IMR-90 (cell line): ENCODE results near the gene C22orf15. TPM values are rescaled to one million over a fixed set of nuclear protein-coding genes. Genes with fewer than 3 reads are reported as not detected.

Experiments
- ATAC-seq: fragments of 200-7000 bp; cut with Tn5 transposase; 2 replicates; pipeline ENCODE4 v1.9.1; 2020; ENCODE audit warnings: low read depth, mild to moderate bottlenecking, moderate library complexity
- BruUV-seq: library from RNA; stranded (reverse); fragments of 400-500 nt; replicated peaks from 2 replicates; lab custom pipeline; 2021; lab: Mats Ljungman, UMichigan
- CTCF ChIA-PET: fragments of 300-600 bp; formaldehyde crosslinking; extraction: SDS; loops from one replicate; lab custom pipeline; 2021; ENCODE audit warnings: antibody characterized with exemption; lab: Yijun Ruan, JAX
- POLR2A ChIA-PET: fragments of 300-600 bp; sonication (Branson Sonifier 250); formaldehyde crosslinking; loops from one replicate; lab custom pipeline; 2022; ENCODE audit warnings: antibody characterized with exemption; ENCODE audit not compliant: unreplicated experiment; lab: Charles Lee
- DNase-seq: peaks from one replicate; pipeline ENCODE4 v3.0.0; 2013
- H2AFZ ChIP-seq: replicated peaks from 2 replicates; pipeline ENCODE3; 2013; ENCODE audit warnings: low read length, mild to moderate bottlenecking; ENCODE audit not compliant: poor library complexity
- H2AK5ac ChIP-seq: 2 replicates; pipeline ENCODE4 v1.6.1; 2013; ENCODE audit warnings: low read depth, low read length, inconsistent platforms
- H2AK9ac ChIP-seq: replicated peaks from 2 replicates; pipeline ENCODE3; 2013; ENCODE audit warnings: mild to moderate bottlenecking, low read depth, low read length, moderate library complexity; ENCODE audit not compliant: poor library complexity
- H2BK120ac ChIP-seq: 2 replicates; pipeline ENCODE4 v1.6.1; 2013; ENCODE audit warnings: low read depth, low read length, inconsistent platforms
- H2BK15ac ChIP-seq: 3 replicates; pipeline ENCODE4 v1.6.1; 2013; ENCODE audit warnings: low read depth, low read length, inconsistent platforms
- H2BK20ac ChIP-seq: 2 replicates; pipeline ENCODE4 v1.6.1; 2013; ENCODE audit warnings: low read depth, mild to moderate bottlenecking, inconsistent platforms, low read length, moderate library complexity
- H2BK5ac ChIP-seq: 2 replicates; pipeline ENCODE4 v1.6.1; 2013; ENCODE audit warnings: mild to moderate bottlenecking, low read depth, low read length, inconsistent platforms; ENCODE audit not compliant: poor library complexity, severe bottlenecking
- H3K14ac ChIP-seq: replicated peaks from 2 replicates; pipeline ENCODE4 v1.6.1; 2013; ENCODE audit warnings: low read depth, low read length, inconsistent platforms
- H3K18ac ChIP-seq: 2 replicates; pipeline ENCODE4 v1.6.1; 2013; ENCODE audit warnings: low read depth, low read length, control low read depth
- H3K23ac ChIP-seq: 2 replicates; pipeline ENCODE4 v1.6.1; 2013; ENCODE audit warnings: low read depth, low read length, inconsistent platforms
- H3K27ac ChIP-seq: 2 replicates; pipeline ENCODE4 v1.5.1; 2013; ENCODE audit warnings: mild to moderate bottlenecking, control low read depth, low read length; ENCODE audit not compliant: insufficient read depth
- H3K27me3 ChIP-seq: 2 replicates; pipeline ENCODE4 v1.6.1; 2013; ENCODE audit warnings: low read length; ENCODE audit not compliant: control insufficient read depth, insufficient read depth
- H3K36me3 ChIP-seq: 2 replicates; pipeline ENCODE4 v1.6.1; 2013; ENCODE audit warnings: low read length, mixed read lengths; ENCODE audit not compliant: control insufficient read depth, insufficient read depth
- H3K4ac ChIP-seq: 2 replicates; pipeline ENCODE4 v1.6.1; 2013; ENCODE audit warnings: low read depth, low read length, inconsistent platforms
- H3K4me1 ChIP-seq: 2 replicates; pipeline ENCODE4 v1.6.1; 2013; ENCODE audit warnings: low read length, mixed read lengths; ENCODE audit not compliant: control insufficient read depth, insufficient read depth
- H3K4me2 ChIP-seq: 2 replicates; pipeline ENCODE4 v1.6.1; 2013; ENCODE audit warnings: low read depth, mild to moderate bottlenecking, control low read depth, low read length, moderate library complexity
- H3K4me3 ChIP-seq: 2 replicates; pipeline ENCODE4 v1.5.1; 2013; ENCODE audit warnings: low read depth, mild to moderate bottlenecking, control low read depth, low read length, moderate library complexity; ENCODE audit not compliant: insufficient read depth
- H3K56ac ChIP-seq: 2 replicates; pipeline ENCODE4 v1.6.1; 2013; ENCODE audit warnings: low read length, inconsistent platforms; ENCODE audit not compliant: insufficient read depth; ENCODE audit errors: extremely low read depth
- H3K79me1 ChIP-seq, 2 experiments: 2 replicates each; pipeline ENCODE4 v1.6.1; 2013; ENCODE audit warnings: low read length in 2 of 2, inconsistent platforms in 1 of 2, low read depth in 1 of 2
- H3K9ac ChIP-seq: 2 replicates; pipeline ENCODE4 v1.6.1; 2013; ENCODE audit warnings: low read depth, low read length, control low read depth
- H3K9me1 ChIP-seq: 2 replicates; pipeline ENCODE4 v1.6.1; 2013; ENCODE audit warnings: low read length, inconsistent platforms; ENCODE audit not compliant: insufficient read depth
- H3K9me3 ChIP-seq: 2 replicates; pipeline ENCODE4 v1.6.1; 2013; ENCODE audit warnings: low read length; ENCODE audit not compliant: control insufficient read depth, insufficient read depth
- H4K20me1 ChIP-seq: 2 replicates; pipeline ENCODE4 v1.6.1; 2013; ENCODE audit warnings: low read length, inconsistent platforms; ENCODE audit not compliant: insufficient read depth
- H4K5ac ChIP-seq: 2 replicates; pipeline ENCODE4 v1.6.1; 2013; ENCODE audit warnings: mild to moderate bottlenecking, low read depth, low read length, control low read depth
- H4K8ac ChIP-seq, 2 experiments: 2 replicates each; pipeline ENCODE4 v1.6.1; 2013; ENCODE audit warnings: low read depth in 2 of 2, low read length in 2 of 2, control low read depth in 1 of 2, inconsistent platforms in 1 of 2
- H4K91ac ChIP-seq: 2 replicates; pipeline ENCODE4 v1.6.1; 2013; ENCODE audit warnings: low read depth, low read length, inconsistent platforms; ENCODE audit not compliant: insufficient read depth
- CEBPB ChIP-seq: IDR thresholded peaks from 2 replicates; pipeline ENCODE4 v1.6.1; 2012; ENCODE audit warnings: low read depth, low read length, improper control_type of control experiment
- CHD1 ChIP-seq: IDR thresholded peaks from 2 replicates; pipeline ENCODE4 v1.6.1; 2012; ENCODE audit warnings: low read depth, low read length, improper control_type of control experiment
- FOS ChIP-seq: fragments of 150-350 bp; IDR thresholded peaks from 2 replicates; pipeline ENCODE4 v1.6.1; 2016; ENCODE audit warnings: low read depth, low read length
- MXI1 ChIP-seq: IDR thresholded peaks from 2 replicates; pipeline ENCODE4 v1.6.1; 2012; ENCODE audit warnings: low read depth, mild to moderate bottlenecking, low read length, moderate library complexity, borderline replicate concordance
- NFE2L2 ChIP-seq: fragments of 150-350 bp; IDR thresholded peaks from 2 replicates; pipeline ENCODE4 v1.6.1; 2016; ENCODE audit warnings: low read depth, mild to moderate bottlenecking, low read length
- POLR2A ChIP-seq: IDR thresholded peaks from 2 replicates; pipeline ENCODE4 v1.6.1; 2012; ENCODE audit warnings: mild to moderate bottlenecking, low read depth, low read length
- SMC3 ChIP-seq: fragments of 150-350 bp; IDR thresholded peaks from 2 replicates; pipeline ENCODE4 v1.6.1; 2016; ENCODE audit warnings: low read depth, mild to moderate bottlenecking, antibody characterized with exemption, low read length, moderate library complexity
- WGBS, 2 experiments: methylation state at CpG; one replicate each; pipeline versions ENCODE4 v1.1.5 to v1.1.7; 2013; ENCODE audit warnings: missing lambda C conversion rate in 2 of 2; ENCODE audit not compliant: insufficient read length in 1 of 2; ENCODE audit errors: extremely low coverage in 2 of 2; 5-methylcytosine and 5-hydroxymethylcytosine counted together
- dilution Hi-C: fragments of 300-500 bp; cut with HindIII; formaldehyde crosslinking; loops from one replicate; pipeline ENCODE4 v1.14.3; 2018; ENCODE audit warnings: low sequenced_read_pairs; ENCODE audit not compliant: unreplicated experiment
- in situ Hi-C: fragments of 300-500 bp; cut with MboI; formaldehyde crosslinking; loops from 3 replicates; pipeline ENCODE4 v1.14.3; 2019; ENCODE audit warnings: low sequenced_read_pairs, inconsistent platforms, mixed read lengths
- intact Hi-C: fragments of 100-400 bp; cut with micrococcal nuclease; formaldehyde crosslinking; loops from 2 replicates; pipeline ENCODE4 v1.10.0; 2022
- polyA plus RNA-seq, 3 experiments: library from polyadenylated mRNA; depleted of rRNA; stranded (reverse); fragments of >200 nt; gene quantifications; 2 replicates each; pipeline ENCODE4 v1.2.3, GENCODE V29; 2012; ENCODE audit warnings: low replicate concordance in 1 of 3
- total RNA-seq: library from RNA; depleted of rRNA; stranded (reverse); fragments of >200 nt; gene quantifications from 2 replicates; pipeline ENCODE4 v1.2.3, GENCODE V29; 2012
- TF ChIP-seq, protein P1 (sequence below): fragments of 150-350 bp; IDR thresholded peaks from 2 replicates; pipeline ENCODE4 v1.6.1; 2017; ENCODE audit warnings: mild to moderate bottlenecking, antibody characterized with exemption, low read length, low read depth

C22orf15 gene
- total and polyA plus RNA-seq, 2 of the 4 experiments (the other 2 are of a cell fraction) = 2.3 to 3.1 TPM

DNA sequence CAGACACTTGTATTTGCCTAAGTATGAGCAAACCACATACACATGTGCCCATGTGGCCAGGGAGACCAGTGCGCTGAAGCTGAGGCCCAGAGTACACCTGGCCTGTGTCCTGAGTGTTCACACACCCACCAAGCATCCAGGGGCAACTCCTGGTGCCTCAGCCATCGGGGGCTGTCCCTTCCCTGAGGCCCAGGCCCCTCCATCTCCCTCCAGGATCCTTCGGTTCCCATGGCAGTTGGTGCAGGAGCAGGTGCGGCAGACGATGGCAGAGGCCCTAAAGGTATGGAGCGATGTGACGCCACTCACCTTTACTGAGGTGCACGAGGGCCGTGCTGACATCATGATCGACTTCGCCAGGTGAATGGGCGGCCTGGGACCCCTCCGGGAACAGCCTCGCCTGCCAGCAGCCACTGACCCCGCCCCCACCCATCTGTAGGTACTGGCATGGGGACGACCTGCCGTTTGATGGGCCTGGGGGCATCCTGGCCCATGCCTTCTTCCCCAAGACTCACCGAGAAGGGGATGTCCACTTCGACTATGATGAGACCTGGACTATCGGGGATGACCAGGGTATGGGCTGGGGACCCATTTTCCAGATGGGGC, 17.5 kb downstream of the C22orf15 start:
- no TSS peak for BruUV-seq
- no peak overlapping the region for H3K56ac ChIP-seq
- no peaks in the 10 kb centered on the region for H3K9me3 ChIP-seq
- no peak overlapping the region for H4K8ac ChIP-seq
- no peak overlapping the region for H3K23ac ChIP-seq
- H2AK9ac ChIP-seq = no peak overlapping the region
- no peak overlapping the region for H3K9ac ChIP-seq
- peaks cover 11% of the 10 kb centered on the region for H3K9me1 ChIP-seq
- H2BK15ac ChIP-seq = no peak overlapping the region
- H4K5ac ChIP-seq = no peak overlapping the region
- no peak overlapping the region for H3K4me2 ChIP-seq
- intact Hi-C loops = no loop called here
- H3K4ac ChIP-seq = no peak overlapping the region
- no peak overlapping the region for H3K14ac ChIP-seq
- ChIA-PET CTCF (no interaction called here), POLR2A (no interaction called here)
- H2BK20ac ChIP-seq = no peak overlapping the region
- H2BK5ac ChIP-seq = no peak overlapping the region
- no peaks in the 10 kb centered on the region for H3K27me3 ChIP-seq
- peaks cover 17% of the 10 kb centered on the region for H3K4me1 ChIP-seq
- DNase-seq = no peak
- no peak overlapping the region for H4K91ac ChIP-seq
- H3K36me3 ChIP-seq = no peaks in the 10 kb centered on the region
- no peak overlapping the region for H2BK120ac ChIP-seq
- in situ Hi-C loops = no loop called here
- peak overlapping the region; percentile 36 for H2AFZ ChIP-seq
- no peak overlapping the region for H3K27ac ChIP-seq
- no peaks in the 10 kb centered on the region for H3K79me1 ChIP-seq
- no peak overlapping the region for H2AK5ac ChIP-seq
- ATAC-seq = no peak
- 89% methylated on average over 13 of the region's 20 CpGs; no CpG with 5 or more reads in 1 of the 2 experiments for WGBS, 2 experiments
- no peak overlapping the region for H3K18ac ChIP-seq
- no peak for TF ChIP-seq NFE2L2
- no peak for TF ChIP-seq SMC3
- TF ChIP-seq FOS = no peak
- TF ChIP-seq POLR2A = no peak
- TF ChIP-seq, protein P1, sequence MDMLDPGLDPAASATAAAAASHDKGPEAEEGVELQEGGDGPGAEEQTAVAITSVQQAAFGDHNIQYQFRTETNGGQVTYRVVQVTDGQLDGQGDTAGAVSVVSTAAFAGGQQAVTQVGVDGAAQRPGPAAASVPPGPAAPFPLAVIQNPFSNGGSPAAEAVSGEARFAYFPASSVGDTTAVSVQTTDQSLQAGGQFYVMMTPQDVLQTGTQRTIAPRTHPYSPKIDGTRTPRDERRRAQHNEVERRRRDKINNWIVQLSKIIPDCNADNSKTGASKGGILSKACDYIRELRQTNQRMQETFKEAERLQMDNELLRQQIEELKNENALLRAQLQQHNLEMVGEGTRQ = no peak
- TF ChIP-seq MXI1 = no peak
- no peak for TF ChIP-seq CHD1
- no peak for TF ChIP-seq CEBPB
- H4K20me1 ChIP-seq = no peaks in the 10 kb centered on the region
- dilution Hi-C loops = no loop called here
- H3K4me3 ChIP-seq = no peak overlapping the region
